IPS-NIHi7 (cell line): Measurements from ENCODE around the gene TKT.

ENCODE experiments used
- DNase-seq: peaks from one replicate; pipeline ENCODE4 v3.0.0; 2012; ENCODE audit warnings: mixed read lengths; ENCODE audit errors: extremely low spot score

TKT gene

DNA sequence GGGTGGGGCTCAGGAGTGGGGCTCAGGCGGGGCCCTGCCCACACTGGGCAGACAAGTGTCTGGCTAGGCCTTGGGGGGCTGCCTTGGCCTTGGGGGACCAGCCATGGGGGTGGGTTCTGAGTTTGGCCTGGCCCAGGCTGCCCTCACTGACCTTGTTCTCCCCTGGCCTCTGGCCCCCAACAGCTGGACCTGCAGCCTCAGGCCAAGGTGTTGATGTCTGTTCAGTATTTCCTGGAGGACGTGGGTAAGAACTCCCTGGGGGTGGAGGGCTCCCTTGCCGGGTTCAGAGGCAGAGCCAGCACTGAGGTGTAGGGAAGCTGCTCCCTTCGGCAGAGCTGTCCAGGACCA, 74.8 kb downstream of the TKT start:
- no peak for DNase-seq

DNA sequence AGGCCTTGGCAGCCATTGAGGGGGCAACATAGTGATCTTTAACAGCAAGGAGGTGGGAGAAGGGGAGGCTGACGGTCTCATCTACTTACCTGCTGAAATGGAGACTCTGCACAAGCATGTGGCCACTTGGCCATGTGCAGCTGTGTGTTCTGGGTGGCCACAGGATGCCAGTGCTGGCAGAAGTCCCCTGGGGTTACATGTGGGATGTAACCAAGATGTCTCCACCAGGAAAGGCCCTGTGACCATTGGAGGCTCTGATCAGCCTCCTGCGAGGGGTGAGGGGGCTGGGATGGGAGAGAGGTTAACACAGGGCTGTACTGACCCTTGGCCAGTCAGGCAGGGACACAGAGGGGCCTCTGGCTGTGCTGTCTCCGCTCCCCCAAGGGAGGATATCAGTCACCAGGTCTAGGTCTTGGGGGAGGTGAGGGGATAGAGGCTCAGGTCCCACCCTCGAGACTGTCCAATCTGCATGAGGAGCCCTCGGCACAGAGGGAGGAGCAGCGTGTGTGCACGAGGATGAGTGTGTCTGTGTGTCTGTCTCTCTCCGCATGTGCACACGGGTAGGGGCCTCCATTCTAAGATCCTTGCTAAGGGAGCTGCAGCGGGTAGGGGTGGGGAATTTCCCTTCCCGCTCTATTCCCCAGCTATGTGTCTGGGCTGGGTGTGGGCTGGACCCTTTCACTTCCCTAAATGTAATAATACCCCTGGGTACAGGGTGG, 75.4 kb downstream of the TKT start:
- no peak for DNase-seq

DNA sequence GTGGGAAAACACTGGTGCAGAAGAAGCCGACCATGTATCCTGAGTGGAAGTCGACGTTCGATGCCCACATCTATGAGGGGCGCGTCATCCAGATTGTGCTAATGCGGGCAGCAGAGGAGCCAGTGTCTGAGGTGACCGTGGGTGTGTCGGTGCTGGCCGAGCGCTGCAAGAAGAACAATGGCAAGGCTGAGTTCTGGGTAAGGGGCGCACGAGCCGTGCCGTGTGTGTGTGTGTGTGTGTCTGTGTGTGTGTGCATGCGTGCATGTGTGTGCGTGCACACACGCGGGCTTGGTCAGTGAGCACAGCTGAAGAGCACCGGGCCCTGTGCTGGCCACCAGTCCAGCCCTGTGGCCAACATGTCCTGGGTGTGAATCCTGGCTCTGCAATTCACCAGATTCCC, 76.2 kb downstream of the TKT start:
- DNase-seq: no peak

DNA sequence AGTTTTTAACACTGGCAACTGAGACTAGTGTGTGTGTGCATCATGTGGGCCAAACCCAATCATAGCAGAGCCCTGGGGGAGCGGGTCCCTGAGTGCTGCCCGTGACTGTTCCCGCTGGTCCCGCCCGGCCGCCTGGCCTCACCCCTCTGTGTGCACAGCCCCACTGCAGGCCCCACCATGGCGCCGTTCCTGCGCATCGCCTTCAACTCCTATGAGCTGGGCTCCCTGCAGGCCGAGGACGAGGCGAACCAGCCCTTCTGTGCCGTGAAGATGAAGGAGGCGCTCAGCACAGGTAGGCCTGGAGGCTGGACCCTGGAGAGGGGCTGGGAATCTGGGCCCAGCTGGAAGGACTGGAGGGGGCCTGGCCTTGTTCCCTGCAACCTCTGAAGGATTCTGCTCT, 77.6 kb downstream of the TKT start:
- DNase-seq: no peak

DNA sequence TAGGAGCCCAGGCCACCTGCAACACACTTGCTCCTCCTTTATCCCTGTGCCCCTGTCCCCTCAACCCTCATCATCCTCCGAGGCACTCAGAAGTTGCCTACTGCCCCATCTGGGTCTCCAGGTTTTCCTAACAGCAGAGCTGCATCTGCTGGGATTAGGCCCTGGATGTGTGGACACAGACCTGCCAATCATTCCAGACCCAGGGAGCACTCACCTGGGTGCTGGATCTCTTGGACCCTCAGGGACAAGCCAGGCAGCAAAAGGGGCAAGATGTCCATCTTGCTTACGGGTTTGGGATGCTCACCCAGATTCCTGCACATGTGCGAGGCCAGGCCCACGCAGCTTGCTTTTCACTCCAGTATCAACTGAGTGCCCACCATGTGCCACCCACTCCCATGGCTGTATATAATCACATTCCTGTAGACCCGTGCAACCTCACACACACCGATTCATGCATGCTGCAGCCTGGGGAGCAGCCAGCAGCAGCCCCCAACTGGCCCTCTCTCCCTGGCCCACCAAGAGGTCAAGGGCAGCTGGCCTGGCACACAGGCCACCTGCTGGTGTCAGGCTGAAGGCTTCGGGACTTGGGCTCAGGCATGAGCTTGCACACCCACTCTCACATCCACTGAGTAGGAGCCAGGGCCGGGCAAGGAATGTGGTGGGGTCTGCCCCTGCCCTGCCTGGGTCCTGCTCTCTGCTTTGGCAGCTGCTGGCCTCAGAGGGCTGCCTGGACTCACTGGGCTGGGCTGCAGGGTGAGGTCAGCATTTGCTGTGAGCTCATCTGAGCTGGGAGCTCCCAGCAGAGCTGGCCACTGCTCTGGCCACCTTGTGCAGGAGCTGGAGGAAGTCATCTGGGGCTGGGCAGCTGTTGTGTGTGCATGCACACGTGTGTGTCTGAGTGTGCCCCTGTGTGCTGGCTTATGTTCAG, 79.9 kb downstream of the TKT start:
- no peak for DNase-seq
